ENCODE measurements around the gene DDX39A.

- TF ChIP-seq CTCF (IDR thresholded peaks at IDR 0.05), result no peak
- TF ChIP-seq POLR2AphosphoS5 (IDR thresholded peaks at IDR 0.05), result no peak
Observed at GRCh38 chr19:14390548-14390947, 28.6 kb downstream of the DDX39A start.

Measured in gastroesophageal sphincter (tissue), 3 donors.